CD14-positive monocyte (primary cell): Measurements from ENCODE around the gene FGD4. TPM values are rescaled to one million over a fixed set of nuclear protein-coding genes. Genes with fewer than 3 reads are reported as not detected.
"Not testable (repeated sequence)": the region's sequence is repeated elsewhere in the genome, so short reads cannot be mapped to it uniquely, and the experiment has no call there.

Experiments
- DNase-seq, 3 donors: peaks; one replicate each; pipeline ENCODE4 v3.0.0-alpha.2; 2011 to 2022
- H2AFZ ChIP-seq: 2 replicates; pipeline ENCODE4 v1.6.0; 2012; ENCODE audit warnings: mild to moderate bottlenecking, low read depth, low read length, inconsistent platforms; ENCODE audit not compliant: insufficient read depth, poor library complexity, severe bottlenecking
- H3K27ac ChIP-seq, 2 donors: 1 replicate in 1 of 2; 2 replicates in 1 of 2; pipeline ENCODE4 v1.5.1; 2012 to 2013; ENCODE audit warnings: low read length in 2 of 2, control low read depth in 1 of 2, inconsistent platforms in 1 of 2, low read depth in 1 of 2, mild to moderate bottlenecking in 1 of 2
- H3K27me3 ChIP-seq, 2 donors: one replicate each; pipeline versions ENCODE4 v1.6.0 to v1.6.1; 2011 to 2013; ENCODE audit warnings: low read length in 2 of 2; ENCODE audit not compliant: control insufficient read depth in 2 of 2, insufficient read depth in 2 of 2
- H3K36me3 ChIP-seq, 2 donors: replicated peaks in 1 of 2; 1 replicate in 1 of 2; 2 replicates in 1 of 2; pipeline versions ENCODE4 v1.5.1 to v1.6.1; 2012 to 2013; ENCODE audit warnings: low read length in 2 of 2, control low read depth in 1 of 2, inconsistent platforms in 1 of 2, mild to moderate bottlenecking in 1 of 2; ENCODE audit not compliant: insufficient read depth in 2 of 2, control insufficient read depth in 1 of 2
- H3K4me1 ChIP-seq, 2 donors: 1 replicate in 1 of 2; 2 replicates in 1 of 2; pipeline versions ENCODE4 v1.5.1 to v1.6.1; 2012 to 2013; ENCODE audit warnings: low read length in 2 of 2, control low read depth in 1 of 2, inconsistent platforms in 1 of 2, mild to moderate bottlenecking in 1 of 2, moderate library complexity in 1 of 2; ENCODE audit not compliant: insufficient read depth in 2 of 2, control insufficient read depth in 1 of 2
- H3K4me2 ChIP-seq: replicated peaks from 2 replicates; pipeline ENCODE3; 2012; ENCODE audit warnings: low read length, moderate library complexity, mild to moderate bottlenecking; ENCODE audit not compliant: poor library complexity, severe bottlenecking; ENCODE audit errors: extremely low read depth
- H3K4me3 ChIP-seq, 3 experiments: fragments of 200-600 bp in 1 of 3; sonication (generic) in 1 of 3; replicated peaks in 1 of 3; 1 replicate in 2 of 3; 2 replicates in 1 of 3; pipeline ENCODE4 v1.5.1; 2011 to 2013; ENCODE audit warnings: low read length in 3 of 3, mild to moderate bottlenecking in 3 of 3, control low read depth in 2 of 3, low read depth in 2 of 3, inconsistent platforms in 1 of 3, moderate library complexity in 1 of 3
- H3K79me2 ChIP-seq: 2 replicates; pipeline ENCODE4 v1.6.0; 2012; ENCODE audit warnings: mild to moderate bottlenecking, control low read depth, inconsistent platforms, low read length, moderate library complexity; ENCODE audit not compliant: insufficient read depth
- H3K9ac ChIP-seq: 2 replicates; pipeline ENCODE4 v1.6.0; 2017; ENCODE audit warnings: low read length, mild to moderate bottlenecking; ENCODE audit not compliant: insufficient read depth, poor library complexity, severe bottlenecking
- H3K9me3 ChIP-seq, 2 donors: replicated peaks in 1 of 2; 1 replicate in 1 of 2; 2 replicates in 1 of 2; pipeline versions ENCODE4 v1.5.1 to v1.6.1; 2012 to 2013; ENCODE audit warnings: low read length in 2 of 2, control low read depth in 1 of 2; ENCODE audit not compliant: control insufficient read depth in 1 of 2, insufficient read depth in 1 of 2
- H4K20me1 ChIP-seq: 2 replicates; pipeline ENCODE4 v1.6.0; 2012; ENCODE audit warnings: mild to moderate bottlenecking, low read length, control low read depth, moderate library complexity; ENCODE audit not compliant: insufficient read depth
- H3K27ac Mint-ChIP-seq, 7 donors: one replicate each; pipeline ENCODE4 v1.8.0; 2020; ENCODE audit warnings: mild to moderate bottlenecking in 7 of 7, mixed read lengths in 7 of 7, moderate library complexity in 6 of 7, inconsistent platforms in 2 of 7
- H3K27me3 Mint-ChIP-seq, 3 donors: one replicate each; pipeline ENCODE4 v1.8.0; 2021 to 2022; ENCODE audit warnings: low read depth in 3 of 3, mild to moderate bottlenecking in 3 of 3, mixed read lengths in 3 of 3, moderate library complexity in 3 of 3, inconsistent platforms in 1 of 3
- H3K36me3 Mint-ChIP-seq, 2 donors: one replicate each; pipeline ENCODE4 v1.8.0; 2020; ENCODE audit warnings: mixed read lengths in 2 of 2, inconsistent platforms in 1 of 2, mild to moderate bottlenecking in 1 of 2
- H3K4me1 Mint-ChIP-seq: one replicate; pipeline ENCODE4 v1.8.0; 2020; ENCODE audit warnings: mild to moderate bottlenecking, mixed read lengths
- H3K4me3 Mint-ChIP-seq, 2 donors: one replicate each; pipeline ENCODE4 v1.8.0; 2020; ENCODE audit warnings: mild to moderate bottlenecking in 2 of 2, mixed read lengths in 2 of 2, moderate library complexity in 1 of 2
- H3K9me3 Mint-ChIP-seq, 7 donors: one replicate each; pipeline ENCODE4 v1.8.0; 2020 to 2022; ENCODE audit warnings: mixed read lengths in 7 of 7, mild to moderate bottlenecking in 6 of 7, moderate library complexity in 6 of 7, inconsistent platforms in 2 of 7
- CTCF ChIP-seq: fragments of 200-600 bp; IDR thresholded peaks from one replicate; pipeline ENCODE4 v1.8.0; 2022; ENCODE audit warnings: antibody characterized with exemption, mild to moderate bottlenecking
- WGBS: methylation state at CpG from one replicate; pipeline ENCODE4 v1.1.5; 2013; ENCODE audit warnings: missing lambda C conversion rate; ENCODE audit not compliant: insufficient coverage; 5-methylcytosine and 5-hydroxymethylcytosine counted together
- intact Hi-C, 2 donors: fragments of 100-400 bp; cut with micrococcal nuclease; formaldehyde crosslinking; loops; one replicate each; pipeline versions ENCODE4 v1.15.0 to v1.15.1; 2023
- polyA plus RNA-seq, 3 donors: library from polyadenylated mRNA; depleted of rRNA in 1 of 3; unstranded in 2 of 3; stranded (reverse) in 1 of 3; fragments of 300-500 nt in 2 of 3; fragments of >200 nt in 1 of 3; fragmentation: Illumina TruSeq in 2 of 3; gene quantifications; 1 replicate in 2 of 3; 2 replicates in 1 of 3; pipeline ENCODE4 v1.2.3, GENCODE V29; 2012 to 2021

Gene FGD4
- polyA plus RNA-seq, 3 donors = 5.3 to 34.4 (median 6.0) TPM

DNA sequence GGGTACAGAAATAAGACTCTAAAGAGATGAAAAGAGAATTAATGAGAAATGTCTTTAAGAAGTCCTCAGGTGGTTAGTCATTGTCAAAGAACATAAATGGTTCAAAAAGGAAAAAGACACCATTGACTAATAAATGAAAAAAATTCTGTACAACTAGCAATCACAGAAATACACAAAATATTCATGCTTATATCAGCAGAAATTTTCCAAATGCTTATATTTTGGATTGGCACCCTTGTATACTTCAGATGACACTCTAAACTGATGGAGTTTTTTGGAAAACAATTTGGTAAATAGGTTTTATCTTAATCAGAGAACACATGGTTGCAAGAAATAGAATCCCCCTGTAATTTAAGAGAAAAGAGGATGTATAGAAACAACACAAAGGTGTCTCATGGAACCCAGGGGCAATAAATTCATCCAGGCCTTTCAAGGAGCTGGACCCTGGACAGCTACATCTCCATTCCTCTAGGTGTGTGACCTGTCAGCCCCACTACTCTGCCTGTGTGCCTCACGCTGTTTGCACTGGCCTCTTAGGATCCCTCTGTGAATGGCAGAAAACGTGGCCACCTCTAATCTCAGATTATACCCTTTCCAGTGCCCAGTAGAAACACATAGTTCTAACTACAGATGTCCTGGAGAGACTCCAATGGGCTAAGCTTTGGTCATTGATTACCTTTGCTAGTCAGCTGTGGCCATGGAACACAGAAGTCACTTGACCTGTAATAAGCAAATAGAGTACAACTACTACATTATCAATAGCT, 110.2 kb downstream of the FGD4 start:
- Mint-ChIP-seq H3K36me3 (peaks cover 31 to 32% of the 10 kb centered on the region in 2 donors), H3K27me3 (peaks cover 0 to 2% (median 0%) of the 10 kb centered on the region in 3 donors), H3K4me1 (peaks cover 52% of the 10 kb centered on the region), H3K4me3 (no peak overlapping the region), H3K9me3 (no peaks in the 10 kb centered on the region), H3K27ac (no peak overlapping the region)
- Histone ChIP-seq H3K79me2 (peaks cover 95% of the 10 kb centered on the region), H3K9ac (no peak overlapping the region), H3K27ac (no peak overlapping the region), H3K27me3 (no peaks in the 10 kb centered on the region), H3K4me3 (no peak overlapping the region), H3K9me3 (no peaks in the 10 kb centered on the region), H3K4me1 (peaks cover 27 to 37% of the 10 kb centered on the region in 2 donors), H4K20me1 (peaks cover 92% of the 10 kb centered on the region), H2AFZ (no peak overlapping the region), H3K4me2 (no peak overlapping the region), H3K36me3 (peaks cover 0 to 19% of the 10 kb centered on the region in 2 donors)
- DNase-seq = no peak
- intact Hi-C loops = no loop called here
- 90% methylated on average over 2 of the region's 2 CpGs for WGBS
- TF ChIP-seq CTCF = no peak

DNA sequence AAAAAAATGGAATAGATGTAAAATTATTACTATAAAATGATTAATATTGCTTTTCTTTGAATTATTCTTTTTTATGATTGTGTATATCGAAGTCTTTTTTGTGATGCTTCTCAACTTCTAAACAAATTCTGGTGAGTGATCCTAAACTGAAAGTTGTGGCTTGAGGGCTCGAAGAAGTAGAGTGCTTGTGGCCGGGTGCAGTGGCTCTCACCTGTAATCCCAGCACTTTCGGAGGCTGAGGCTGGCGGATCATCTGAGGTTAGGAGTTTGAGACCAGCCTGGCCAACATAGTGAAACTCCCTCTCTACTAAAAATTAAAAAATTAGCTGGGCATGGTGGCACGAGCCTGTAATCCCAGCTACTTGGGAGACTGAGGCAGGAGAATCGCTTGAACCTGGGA, 112.6 kb downstream of the FGD4 start:
- H3K4me3 Mint-ChIP-seq, intact Hi-C loops, H3K9ac ChIP-seq, H3K4me2 ChIP-seq, H3K27ac ChIP-seq, H3K9me3 Mint-ChIP-seq, DNase-seq, H3K27me3 Mint-ChIP-seq, H3K4me3 ChIP-seq, H3K27ac Mint-ChIP-seq, H3K9me3 ChIP-seq, H2AFZ ChIP-seq, H3K27me3 ChIP-seq: not testable (repeated sequence)
- Histone ChIP-seq H3K79me2 (peaks cover 95% of the 10 kb centered on the region), H4K20me1 (peaks cover 92% of the 10 kb centered on the region), H3K36me3 (peaks cover 0 to 19% of the 10 kb centered on the region in 2 donors), H3K4me1 (peaks cover 22 to 32% of the 10 kb centered on the region in 2 donors)
- peaks cover 48% of the 10 kb centered on the region for H3K4me1 Mint-ChIP-seq
- H3K36me3 Mint-ChIP-seq = peaks cover 22 to 31% of the 10 kb centered on the region in 2 donors
- WGBS = 100% methylated on average over 2 of the region's 7 CpGs
